Activated naive CD8-positive, alpha-beta T cell treated with anti-CD3 and anti-CD28 coated beads, Interleukin-2, amount 10 ng/mL, durations not matched to agents 7 days and 5 days (primary cell): ENCODE data around the gene INSRR. TPM values are rescaled to one million over a fixed set of nuclear protein-coding genes. Genes with fewer than 3 reads are reported as not detected.

ENCODE experiments used
- ATAC-seq: fragments of 150-1000 bp; cut with Tn5 transposase; one replicate; pipeline ENCODE4 v1.10.0; 2021; ENCODE audit warnings: low read depth, moderate library complexity
- POLR2A ChIA-PET: fragments of 350-600 bp; sonication (Branson Sonifier 250); formaldehyde crosslinking; loops from one replicate; lab custom pipeline; 2021; ENCODE audit warnings: antibody characterized with exemption; lab: Charles Lee
- DNase-seq: peaks from one replicate; pipeline ENCODE4 v3.0.0; 2021
- H3K27ac Mint-ChIP-seq: one replicate; pipeline ENCODE4 v1.8.0; 2022; ENCODE audit warnings: mild to moderate bottlenecking, mixed read lengths
- H3K27me3 Mint-ChIP-seq: one replicate; pipeline ENCODE4 v1.8.0; 2022; ENCODE audit warnings: mild to moderate bottlenecking, moderate library complexity, mixed read lengths
- H3K36me3 Mint-ChIP-seq: one replicate; pipeline ENCODE4 v1.8.0; 2021; ENCODE audit warnings: mild to moderate bottlenecking, mixed read lengths
- H3K4me1 Mint-ChIP-seq: one replicate; pipeline ENCODE4 v1.8.0; 2021; ENCODE audit warnings: mixed read lengths
- H3K4me3 Mint-ChIP-seq: one replicate; pipeline ENCODE4 v1.8.0; 2022; ENCODE audit warnings: mild to moderate bottlenecking, moderate library complexity, mixed read lengths
- H3K9me3 Mint-ChIP-seq: one replicate; pipeline ENCODE4 v1.8.0; 2021; ENCODE audit warnings: mixed read lengths
- total RNA-seq, 2 experiments: library from RNA; stranded (reverse); gene quantifications; one replicate each; pipeline ENCODE4 v1.2.3, GENCODE V29; 2021

INSRR gene
- total RNA-seq, 2 experiments from 2014 or later: 0.47 to 0.48 TPM

DNA sequence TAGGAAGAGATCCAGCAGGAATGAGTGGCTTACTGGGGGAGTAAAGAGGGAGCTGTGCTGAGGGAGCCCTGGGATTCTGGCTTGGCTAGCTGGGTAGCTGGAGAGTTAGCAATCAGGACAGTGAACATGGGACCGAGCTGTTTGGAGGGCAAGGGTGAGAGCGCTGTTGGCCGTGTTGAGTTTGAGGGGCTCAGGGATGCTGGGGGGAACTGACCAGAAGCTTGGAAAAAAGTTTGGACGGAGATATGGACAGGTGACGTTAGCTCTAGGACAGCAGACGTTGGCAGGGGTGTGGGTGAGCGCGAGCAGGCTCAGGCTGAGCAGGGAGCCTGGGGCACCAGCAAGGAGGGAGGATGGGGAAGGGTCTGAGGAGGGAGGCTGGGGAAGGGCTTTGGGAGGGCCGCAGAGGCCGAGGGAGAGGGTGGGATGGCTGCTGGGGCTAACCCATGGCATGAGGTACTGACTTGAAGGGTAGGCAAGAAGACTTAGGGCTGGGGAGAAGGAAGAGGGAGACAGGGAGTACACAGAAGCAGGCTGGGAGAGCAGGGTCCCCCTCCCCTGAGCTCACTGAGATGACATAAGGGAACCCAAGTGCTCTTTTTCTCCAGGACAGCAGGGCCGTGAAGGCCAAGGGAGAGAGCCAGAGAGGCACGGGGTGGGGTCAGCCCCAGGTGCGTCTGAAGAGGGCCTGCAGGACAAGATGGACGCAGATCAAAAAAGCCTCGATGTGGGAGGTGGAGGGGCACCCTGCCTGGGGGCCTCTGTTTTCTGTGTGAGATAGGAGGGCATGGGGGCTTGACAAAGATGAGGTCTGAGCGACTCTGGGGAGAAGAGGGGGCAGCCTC lies 50.5 kb downstream of the INSRR start:
- Mint-ChIP-seq H3K4me3 (peak overlapping the region; percentile 62), H3K9me3 (no peaks in the 10 kb centered on the region), H3K36me3 (peaks cover 53% of the 10 kb centered on the region), H3K27me3 (no peaks in the 10 kb centered on the region), H3K4me1 (peaks cover 59% of the 10 kb centered on the region), H3K27ac (peak overlapping the region; percentile 90)
- DNase-seq (peak; percentile 24), ATAC-seq (no peak)
- POLR2A ChIA-PET: interaction anchor here (0.8 to 4.7 kb wide), 5 partner anchors 8 to 53 kb away, joined by 3 to 35 read pairs (median 4); partner anchors contain the start of genes NTRK1, PRCC and SH2D2A

DNA sequence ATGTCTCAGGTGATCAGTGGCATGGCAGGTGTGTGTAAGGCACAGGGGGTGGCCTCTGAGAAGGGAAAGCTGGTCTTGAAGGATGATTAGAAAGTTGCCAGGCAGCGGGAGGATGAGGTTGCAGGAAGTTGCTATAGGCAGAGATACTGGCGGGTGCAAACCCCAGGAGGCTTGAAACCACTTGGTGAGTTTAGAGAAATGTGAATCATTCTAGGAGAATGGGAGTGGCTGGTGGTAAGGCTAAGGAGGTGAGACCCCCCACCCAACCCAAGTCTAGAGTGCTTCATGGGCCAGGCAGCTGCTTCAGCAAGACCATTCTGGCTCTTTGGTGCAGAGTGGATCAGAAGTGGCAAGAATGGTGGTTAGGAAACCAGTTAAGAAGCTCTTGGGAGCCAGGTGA lies 51.3 kb downstream of the INSRR start:
- POLR2A ChIA-PET: interaction anchor here (0.8 to 4.7 kb wide), 5 partner anchors 9 to 53 kb away, joined by 3 to 35 read pairs (median 4); partner anchors contain the start of genes NTRK1, PRCC and SH2D2A
- Mint-ChIP-seq H3K4me3 (peak overlapping the region; percentile 62), H3K27ac (peak overlapping the region; percentile 90), H3K9me3 (no peaks in the 10 kb centered on the region), H3K4me1 (peaks cover 53% of the 10 kb centered on the region), H3K27me3 (no peaks in the 10 kb centered on the region), H3K36me3 (peaks cover 45% of the 10 kb centered on the region)
- ATAC-seq: peak; percentile 67
- DNase-seq: no peak

DNA sequence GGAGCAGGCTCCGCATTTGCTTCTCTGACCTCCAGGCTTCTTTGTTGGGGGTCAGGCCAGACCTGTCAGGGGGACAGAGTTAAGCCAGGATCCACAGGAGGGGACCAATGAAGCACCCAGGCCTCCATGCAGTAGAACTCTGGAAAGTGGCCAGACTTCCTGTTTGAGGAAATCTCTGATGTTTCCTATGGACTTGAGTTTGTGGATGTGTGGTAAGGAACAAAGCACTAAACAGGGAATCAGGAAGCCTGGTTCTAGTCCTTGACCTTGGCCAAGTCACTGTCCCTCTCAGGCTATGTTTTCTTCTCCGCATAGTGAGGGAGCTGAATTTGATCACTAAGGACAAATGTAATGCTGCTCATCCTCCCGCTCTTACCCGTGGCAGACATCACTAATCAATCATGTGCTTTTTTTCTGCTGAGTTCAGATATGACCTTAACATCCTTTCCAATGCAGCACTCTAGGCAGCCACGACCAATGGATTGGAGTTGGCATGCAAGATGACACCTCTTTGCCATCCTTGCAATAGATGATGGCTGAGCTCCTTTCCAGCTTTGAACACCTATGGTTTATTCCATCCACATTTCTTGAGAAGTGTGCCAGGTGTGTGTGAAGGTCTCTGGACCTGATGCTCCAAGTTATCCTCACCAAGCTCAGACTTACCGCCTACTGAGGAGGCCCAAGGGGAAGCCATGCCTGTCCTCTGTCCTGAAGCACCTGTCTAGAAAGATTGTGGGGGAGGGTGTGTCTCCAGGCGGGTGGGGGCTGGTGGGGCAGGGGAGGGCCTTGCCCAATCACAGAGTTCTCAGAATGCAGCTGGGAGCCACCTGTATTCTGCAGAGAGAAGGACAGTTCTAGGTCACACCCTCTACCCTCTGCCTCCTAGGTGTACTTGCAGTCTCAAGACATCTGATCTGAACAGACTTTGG lies 52.1 kb downstream of the INSRR start:
- H3K4me3 Mint-ChIP-seq: peak overlapping the region; percentile 62
- H3K27me3 Mint-ChIP-seq: no peaks in the 10 kb centered on the region
- H3K4me1 Mint-ChIP-seq: peaks cover 49% of the 10 kb centered on the region
- POLR2A ChIA-PET: interaction anchor here (0.8 to 4.7 kb wide), 6 partner anchors 9 to 60 kb away, joined by 3 to 35 read pairs (median 3); partner anchors contain the start of genes NTRK1 and PRCC
- H3K27ac Mint-ChIP-seq: peak overlapping the region; percentile 90
- ATAC-seq (no peak), DNase-seq (no peak)
- no peaks in the 10 kb centered on the region for H3K9me3 Mint-ChIP-seq
- peaks cover 37% of the 10 kb centered on the region for H3K36me3 Mint-ChIP-seq

GRCh38 chr1:156805766-156806511 lies 53.0 kb downstream of the INSRR start:
- Mint-ChIP-seq H3K4me3 (no peak overlapping the region), H3K27me3 (no peaks in the 10 kb centered on the region), H3K9me3 (no peaks in the 10 kb centered on the region), H3K27ac (peak overlapping the region; percentile 20), H3K4me1 (peaks cover 48% of the 10 kb centered on the region), H3K36me3 (peaks cover 29% of the 10 kb centered on the region)
- POLR2A ChIA-PET: interaction anchor here (0.8 to 1.2 kb wide), 4 partner anchors 8 to 60 kb away, joined by 3 read pairs; no protein-coding TSS in a partner anchor
- no peak for DNase-seq
- no peak for ATAC-seq

DNA sequence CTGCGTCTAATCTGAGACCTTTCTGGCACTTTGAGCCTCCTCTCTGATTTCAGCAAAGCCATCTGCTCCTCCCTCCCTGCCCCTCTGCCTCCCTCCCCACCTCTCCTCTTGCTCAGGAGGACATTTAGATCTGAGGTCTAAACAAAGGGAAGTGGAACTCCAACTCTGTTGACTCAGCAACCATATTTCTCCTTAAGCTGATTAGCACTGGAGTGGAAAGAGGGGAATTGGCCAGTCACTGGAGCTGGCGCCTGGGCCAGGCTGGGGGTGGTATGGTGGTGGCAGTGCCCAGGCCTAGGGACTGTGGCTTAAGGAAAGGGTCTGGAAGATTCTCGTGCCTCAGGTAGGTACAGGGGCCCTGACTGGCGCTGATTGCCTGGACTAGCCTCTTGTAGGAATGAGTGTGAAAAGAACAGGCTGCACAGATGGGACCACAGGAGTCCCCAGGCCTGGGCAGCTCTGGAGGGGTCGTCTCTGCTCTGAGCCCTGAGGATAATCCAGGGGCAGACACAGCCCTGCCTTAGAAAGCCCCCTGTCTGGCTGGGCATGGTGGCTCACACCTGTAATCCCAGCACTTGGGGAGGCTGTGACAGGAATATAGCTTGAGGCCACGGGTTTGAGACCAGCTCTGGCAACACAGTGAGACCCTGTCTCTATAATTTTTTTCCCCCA lies 54.2 kb downstream of the INSRR start:
- ATAC-seq: no peak
- POLR2A ChIA-PET: interaction anchor here (1.1 kb wide), 1 partner anchor 9 kb away, joined by 3 read pairs; no protein-coding TSS in a partner anchor
- peaks cover 27% of the 10 kb centered on the region for H3K36me3 Mint-ChIP-seq
- no peak overlapping the region for H3K4me3 Mint-ChIP-seq
- H3K4me1 Mint-ChIP-seq: peaks cover 47% of the 10 kb centered on the region
- no peaks in the 10 kb centered on the region for H3K27me3 Mint-ChIP-seq
- DNase-seq: no peak
- no peaks in the 10 kb centered on the region for H3K9me3 Mint-ChIP-seq
- peak overlapping the region; percentile 52 for H3K27ac Mint-ChIP-seq

GRCh38 chr1:156804026-156804425 lies 54.9 kb downstream of the INSRR start:
- H3K4me1 Mint-ChIP-seq: peaks cover 42% of the 10 kb centered on the region
- H3K4me3 Mint-ChIP-seq: no peak overlapping the region
- no peaks in the 10 kb centered on the region for H3K27me3 Mint-ChIP-seq
- peaks cover 26% of the 10 kb centered on the region for H3K36me3 Mint-ChIP-seq
- no peaks in the 10 kb centered on the region for H3K9me3 Mint-ChIP-seq
- no peak for DNase-seq
- POLR2A ChIA-PET: no interaction called here
- peak overlapping the region; percentile 52 for H3K27ac Mint-ChIP-seq
- no peak for ATAC-seq

DNA sequence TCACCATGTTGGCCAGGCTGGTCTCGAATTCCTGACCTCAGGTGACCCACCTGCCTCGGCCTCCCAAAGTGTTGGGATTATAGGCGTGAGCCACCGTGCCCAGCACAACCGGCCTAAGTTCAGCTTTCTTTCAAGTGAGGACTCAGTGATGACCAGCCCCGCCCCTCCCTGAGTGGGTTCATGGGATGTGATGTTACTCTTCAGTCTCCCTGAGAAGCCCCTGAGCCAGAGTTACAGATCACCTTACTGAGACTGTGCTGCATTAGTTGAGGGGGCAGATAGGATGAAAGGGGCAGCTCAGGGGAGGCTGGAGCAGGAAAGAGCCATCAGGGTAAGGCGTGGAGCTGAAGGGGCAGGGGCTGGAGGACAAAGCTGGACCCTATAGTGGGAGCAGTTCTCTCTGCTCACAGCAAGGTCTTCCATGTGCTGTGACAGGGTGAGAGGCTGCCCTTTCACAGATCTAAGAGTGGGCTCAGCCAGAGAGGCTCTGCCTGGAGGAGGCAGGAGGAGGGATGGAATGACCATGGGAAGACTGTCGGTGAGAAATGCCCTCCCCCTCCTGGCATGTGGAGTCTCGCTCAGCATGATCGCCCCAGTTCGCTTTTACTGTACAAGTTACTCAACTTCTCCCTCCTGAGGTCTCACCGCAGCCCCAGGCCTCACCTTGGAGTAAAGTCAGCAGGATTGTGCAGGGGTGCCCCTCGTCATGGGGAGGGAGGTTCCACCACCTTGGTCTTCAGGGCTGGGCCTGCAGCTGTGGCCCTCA lies 55.6 kb downstream of the INSRR start:
- peaks cover 21% of the 10 kb centered on the region for H3K36me3 Mint-ChIP-seq
- peaks cover 36% of the 10 kb centered on the region for H3K4me1 Mint-ChIP-seq
- DNase-seq: no peak
- H3K4me3 Mint-ChIP-seq: no peak overlapping the region
- H3K27me3 Mint-ChIP-seq: no peaks in the 10 kb centered on the region
- POLR2A ChIA-PET: interaction anchor here (1.0 to 3.9 kb wide), 2 partner anchors 11 to 56 kb away, joined by 7 to 41 read pairs; partner anchors contain the start of genes INSRR and NTRK1
- H3K27ac Mint-ChIP-seq: peak overlapping the region; percentile 52
- no peak for ATAC-seq
- no peaks in the 10 kb centered on the region for H3K9me3 Mint-ChIP-seq

DNA sequence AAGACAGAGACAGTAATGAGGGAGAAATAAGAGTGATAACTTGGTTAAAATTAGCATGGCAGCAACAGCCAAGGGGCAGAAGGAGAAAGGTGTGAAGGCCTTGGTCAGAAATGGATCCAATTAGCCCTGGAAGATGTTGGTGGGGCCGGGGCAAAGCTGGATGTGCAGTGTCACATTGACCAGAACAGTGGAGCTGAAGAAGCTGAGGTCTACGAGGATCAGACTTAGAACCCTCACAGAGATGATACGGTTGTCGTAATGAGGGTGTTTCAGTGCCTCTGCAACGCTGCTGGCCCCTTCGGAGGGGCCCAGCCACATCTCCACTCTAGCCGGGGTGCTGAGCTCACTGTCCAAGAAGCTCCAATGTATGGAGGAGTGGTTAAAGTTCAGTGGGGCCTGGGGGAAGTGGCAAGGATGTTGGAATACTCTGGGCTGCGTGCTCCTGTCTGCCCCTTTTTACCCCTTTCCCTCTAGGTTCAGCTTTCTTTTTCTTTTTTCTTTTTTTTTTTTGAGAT lies 56.4 kb downstream of the INSRR start:
- no peaks in the 10 kb centered on the region for H3K9me3 Mint-ChIP-seq
- peak overlapping the region; percentile 18 for H3K27ac Mint-ChIP-seq
- H3K36me3 Mint-ChIP-seq: peaks cover 13% of the 10 kb centered on the region
- H3K27me3 Mint-ChIP-seq: no peaks in the 10 kb centered on the region
- H3K4me1 Mint-ChIP-seq: peaks cover 28% of the 10 kb centered on the region
- POLR2A ChIA-PET: interaction anchor here (1.0 to 3.9 kb wide), 3 partner anchors 12 to 57 kb away, joined by 6 to 41 read pairs (median 7); partner anchors contain the start of genes INSRR and NTRK1
- ATAC-seq (no peak), DNase-seq (no peak)
- H3K4me3 Mint-ChIP-seq: no peak overlapping the region

GRCh38 chr1:156801409-156802121 lies 57.4 kb downstream of the INSRR start:
- Mint-ChIP-seq H3K27me3 (no peaks in the 10 kb centered on the region), H3K9me3 (no peaks in the 10 kb centered on the region), H3K36me3 (peaks cover 10% of the 10 kb centered on the region), H3K4me3 (no peak overlapping the region), H3K27ac (peak overlapping the region; percentile 72), H3K4me1 (peaks cover 22% of the 10 kb centered on the region)
- ATAC-seq: no peak
- POLR2A ChIA-PET: interaction anchor here (2.5 to 3.9 kb wide), 2 partner anchors 20 to 58 kb away, joined by 6 to 41 read pairs; partner anchors contain the start of genes INSRR and NTRK1
- DNase-seq: no peak

DNA sequence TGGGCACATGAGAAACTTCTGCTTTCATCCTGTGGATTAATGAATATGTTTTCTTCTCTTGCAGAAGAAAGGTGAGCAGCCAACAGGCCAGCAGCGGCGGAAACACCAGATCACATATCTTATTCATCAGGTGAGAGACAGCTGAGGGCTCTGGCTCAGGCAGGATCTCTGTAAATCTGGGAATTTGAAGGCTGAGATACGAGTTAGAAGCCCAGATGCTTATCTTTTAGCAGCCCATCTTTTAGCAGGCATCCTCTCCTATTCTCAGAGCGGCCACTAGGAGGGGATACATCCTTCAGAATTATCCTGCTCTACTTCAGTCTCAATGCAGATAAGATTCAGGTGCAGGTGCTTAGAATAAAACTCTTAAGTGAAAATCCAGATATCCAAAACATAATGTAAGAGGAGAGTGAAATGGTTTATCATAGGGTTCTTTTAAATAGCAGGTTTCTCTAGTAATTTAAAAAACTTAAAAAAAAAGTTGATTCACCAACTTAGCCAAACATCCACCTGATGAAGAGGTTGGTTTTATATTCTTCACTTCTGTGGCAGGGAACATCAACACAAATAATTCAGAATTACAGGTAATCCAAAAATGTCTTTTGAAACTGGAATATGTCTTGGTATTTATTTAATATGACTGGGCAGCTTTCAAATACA lies 61.6 kb downstream of the INSRR start:
- H3K27me3 Mint-ChIP-seq: no peaks in the 10 kb centered on the region
- POLR2A ChIA-PET: interaction anchor here (1.7 to 3.3 kb wide), 2 partner anchors 10 to 63 kb away, joined by 4 to 19 read pairs; partner anchors contain the start of gene NTRK1
- no peak overlapping the region for H3K27ac Mint-ChIP-seq

More for the DNA sequence above, 61.6 kb downstream of the INSRR start:
- ATAC-seq (peak; percentile 79), DNase-seq (no peak)
- Mint-ChIP-seq H3K9me3 (no peaks in the 10 kb centered on the region), H3K4me3 (no peak overlapping the region), H3K4me1 (peaks cover 13% of the 10 kb centered on the region), H3K36me3 (peaks cover 15% of the 10 kb centered on the region)
